GM18951 (cell line): ENCODE data around the gene STEEP1.

ENCODE experiments used
- POLR2A ChIP-seq: IDR thresholded peaks from 4 replicates; pipeline ENCODE4 v1.6.1; 2011; ENCODE audit warnings: mild to moderate bottlenecking; ENCODE audit not compliant: insufficient read length, insufficient read depth; ENCODE audit errors: extremely low read depth
- in situ Hi-C: fragments of 300-500 bp; cut with MboI; formaldehyde crosslinking; loops from one replicate; pipeline ENCODE4 v1.12.0; 2022; ENCODE audit warnings: low sequenced_read_pairs, mixed read lengths, inconsistent platforms; ENCODE audit not compliant: unreplicated experiment

The STEEP1 gene

DNA sequence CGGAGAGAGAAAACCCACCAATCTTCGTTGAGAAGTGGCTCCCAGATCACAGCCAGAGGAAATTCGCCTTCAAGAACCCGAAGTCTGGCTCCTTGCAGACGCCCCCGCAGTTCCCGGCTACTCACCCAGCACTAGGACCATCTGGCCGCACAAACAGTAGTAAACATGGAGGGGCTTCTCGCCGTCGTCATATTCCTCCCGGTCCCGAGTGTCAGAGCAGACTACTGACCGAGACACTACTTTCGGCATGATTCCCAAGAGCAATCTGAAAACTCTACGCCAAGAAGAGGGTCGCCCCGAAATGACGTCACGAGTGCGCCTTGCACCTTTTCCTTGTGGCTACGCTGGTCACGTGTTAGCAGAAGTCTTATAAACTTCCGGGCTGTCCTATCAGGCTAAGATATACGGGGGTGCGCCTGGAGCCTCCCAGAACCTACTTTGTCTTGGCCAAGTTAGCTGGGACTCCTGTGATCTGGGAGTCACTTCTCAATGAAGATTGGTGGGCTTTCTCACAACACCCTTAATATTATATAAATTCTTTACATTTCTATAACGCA lies at the start of gene STEEP1:
STEEP1 (minus strand) TSS at position 303 of the 557 bp plus-strand sequence; CDS start at position 249, 54 bp downstream.
- peak; percentile 57 for TF ChIP-seq POLR2A
- in situ Hi-C loops: no loop called here

DNA sequence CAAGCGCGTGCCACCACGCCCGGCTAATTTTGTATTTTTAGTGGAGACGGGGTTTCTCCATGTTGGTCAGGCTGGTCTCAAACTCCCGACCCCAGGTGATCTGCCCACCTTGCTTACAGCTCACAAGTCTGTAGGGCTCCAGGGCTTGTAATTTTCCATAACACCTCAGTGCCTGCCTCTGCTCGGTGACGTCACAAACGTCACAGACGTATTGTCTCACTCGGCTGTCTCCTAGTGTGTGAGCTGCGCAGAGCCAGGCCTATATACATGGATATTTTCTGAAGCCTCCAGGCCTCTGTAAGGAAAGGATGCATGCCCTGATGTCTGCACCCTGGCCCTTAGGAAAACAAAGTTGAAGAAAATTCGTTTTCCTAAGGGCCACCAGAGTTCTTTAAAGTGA lies 49.6 kb upstream of the STEEP1 start:
- in situ Hi-C loops: no loop called here
- TF ChIP-seq POLR2A: no peak

DNA sequence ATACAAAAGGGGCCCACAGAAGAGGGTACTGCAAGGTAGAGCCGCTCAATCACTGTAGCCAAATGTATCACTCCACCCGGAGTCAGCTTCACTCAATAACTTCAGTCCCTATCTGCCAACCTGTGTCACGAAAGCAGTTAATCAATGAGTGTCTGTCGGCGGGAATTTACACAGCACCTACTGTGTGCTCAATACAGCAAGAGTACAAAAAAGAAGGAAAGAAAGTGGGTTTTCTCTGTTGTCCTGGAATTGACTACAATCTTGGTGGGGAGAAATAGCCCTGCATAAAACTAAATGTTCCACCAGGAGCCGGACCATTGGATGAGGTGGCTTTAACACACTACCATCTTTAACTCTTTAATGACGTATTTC lies 41.8 kb upstream of the STEEP1 start:
- in situ Hi-C loops: no loop called here

DNA sequence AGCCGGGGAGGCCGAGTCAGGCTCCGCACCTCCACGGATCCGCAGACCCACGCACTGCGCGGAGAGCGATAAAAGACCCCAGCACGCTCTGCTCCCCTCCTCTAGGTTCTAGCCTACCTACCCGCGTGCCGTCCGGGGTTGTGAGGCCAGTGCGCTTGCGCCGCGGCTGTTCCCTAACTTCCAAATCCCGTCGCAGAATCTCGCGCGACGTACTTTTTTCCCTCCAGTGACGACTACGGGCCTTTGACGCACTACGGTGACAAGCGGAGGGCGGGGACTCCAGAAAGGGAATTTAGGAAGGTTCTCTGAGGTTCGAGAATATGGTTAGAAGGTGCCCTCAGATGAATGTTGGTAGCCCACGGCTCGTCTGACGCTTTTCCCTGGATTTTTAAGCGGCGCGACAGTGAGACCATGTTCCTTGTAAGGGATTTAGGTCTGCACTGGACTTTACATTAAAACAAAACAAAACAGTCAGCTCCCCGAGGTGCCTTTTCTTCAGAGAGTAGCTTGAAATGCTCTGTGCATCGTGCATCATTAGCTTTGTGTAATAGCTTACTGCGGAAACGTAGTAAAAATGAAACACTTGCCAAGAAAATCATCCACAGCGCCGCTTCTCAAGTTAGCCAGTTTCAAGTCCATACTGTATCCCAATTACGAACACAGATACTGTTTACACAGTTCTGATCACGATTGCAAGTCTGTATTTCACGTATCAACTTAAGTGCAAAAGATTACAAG lies 41.2 kb upstream of the STEEP1 start, which contains the start of gene NKRF:
NKRF (minus strand) TSS at position 145 of the 738 bp plus-strand sequence.
- in situ Hi-C loops: no loop called here

More for the DNA sequence above, 41.8 kb upstream of the STEEP1 start:
- TF ChIP-seq POLR2A: no peak

DNA sequence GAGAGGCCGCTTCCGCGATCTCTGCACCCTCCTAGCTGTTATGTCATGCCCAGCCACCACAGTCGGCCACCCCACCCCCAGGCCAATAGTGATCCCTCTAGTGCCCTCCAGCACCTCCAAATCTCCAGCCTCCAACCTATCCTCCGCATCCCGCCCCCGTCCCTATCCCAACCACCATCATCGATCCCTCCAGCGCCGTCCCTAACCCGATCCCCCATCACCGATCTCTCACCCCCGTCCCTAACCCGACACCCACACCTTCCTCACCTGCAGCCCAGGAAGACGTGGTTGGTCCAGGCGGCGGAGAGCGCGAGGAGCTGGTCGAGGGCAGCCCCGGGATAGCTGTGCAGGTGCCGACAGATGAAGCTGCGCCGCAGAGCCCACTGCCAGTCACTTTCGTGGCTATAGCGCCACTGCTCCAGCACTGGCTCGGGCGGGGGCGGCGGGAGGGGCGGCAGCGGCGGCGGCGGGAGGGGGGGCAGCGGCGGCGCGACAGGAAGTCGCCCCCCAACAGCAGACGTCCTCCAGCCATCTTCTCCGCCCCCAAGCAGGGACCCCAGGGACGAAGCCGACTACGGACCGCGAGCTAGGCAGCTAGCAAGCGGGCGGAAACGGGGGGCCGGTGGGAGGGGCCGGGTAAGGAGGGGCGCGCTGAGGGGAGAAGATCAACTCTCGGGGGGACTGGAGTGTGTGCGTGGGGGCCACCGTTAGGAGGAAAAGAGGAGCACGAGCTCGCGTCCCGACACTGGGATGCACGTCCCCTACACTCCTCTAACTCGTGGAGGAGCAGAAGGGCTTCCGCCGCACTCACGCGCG lies 40.5 kb upstream of the STEEP1 start:
- no peak for TF ChIP-seq POLR2A
- in situ Hi-C loops: no loop called here

More for the DNA sequence above, 41.2 kb upstream of the STEEP1 start, which contains the start of gene NKRF:
- TF ChIP-seq POLR2A: peak; percentile 86

DNA sequence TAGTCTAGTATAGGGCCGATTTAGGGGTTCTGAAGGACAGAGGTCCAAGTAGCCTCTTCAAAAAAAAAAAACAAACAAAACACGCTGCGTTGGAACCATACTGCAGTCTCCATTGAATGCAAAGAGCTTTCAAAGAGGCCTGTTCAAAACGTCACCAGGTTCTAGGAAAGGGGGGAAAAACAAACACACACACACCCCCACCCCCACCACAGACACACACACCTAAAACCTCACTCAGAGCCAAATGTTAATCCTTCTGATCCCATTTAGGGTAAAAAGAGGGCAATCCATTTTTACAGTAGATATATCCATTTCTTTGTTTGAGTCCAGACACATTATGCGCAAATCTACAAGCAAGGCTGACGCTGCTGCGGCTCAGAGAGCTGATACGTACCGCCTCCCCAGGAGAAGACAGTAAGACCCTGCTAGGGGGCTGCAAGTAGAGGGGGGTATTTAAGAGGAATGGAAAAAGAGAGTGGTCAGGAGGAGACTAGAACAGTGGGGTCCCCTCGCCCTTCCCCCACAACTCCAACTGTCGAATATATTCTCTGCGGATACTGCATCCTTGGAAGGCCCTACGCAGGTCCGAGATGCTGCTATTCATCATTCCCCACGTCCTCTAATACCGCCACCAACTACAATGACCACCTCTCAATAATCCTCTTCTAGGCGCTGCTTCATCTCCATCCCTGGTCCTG lies 39.7 kb upstream of the STEEP1 start:
- in situ Hi-C loops: no loop called here
- no peak for TF ChIP-seq POLR2A

DNA sequence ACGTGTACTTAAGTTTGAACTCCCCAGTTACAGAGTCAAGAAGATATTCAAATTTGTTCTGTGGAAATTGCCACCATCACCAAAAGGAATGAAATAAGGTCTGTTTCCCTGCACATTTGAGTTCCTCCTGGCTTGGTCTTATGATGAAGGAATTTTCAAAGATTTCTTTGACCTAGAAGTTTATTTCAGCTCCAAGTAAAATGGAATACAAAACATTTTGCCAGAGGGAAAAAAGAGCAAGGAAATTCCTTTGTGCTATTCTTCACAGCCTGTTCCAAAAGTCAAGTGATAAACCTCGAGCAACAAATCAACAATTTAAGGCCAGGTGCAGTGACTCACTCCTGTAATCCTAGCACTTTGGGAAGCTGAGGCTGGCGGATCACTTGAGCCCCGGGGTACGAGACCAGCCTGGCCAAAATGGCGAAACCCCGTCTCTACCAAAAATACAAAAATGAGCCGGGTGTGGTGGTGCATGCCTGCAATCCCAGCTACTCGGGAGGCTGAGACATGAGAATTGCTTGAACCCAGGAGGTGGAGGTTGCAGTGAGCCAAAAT lies 37.6 kb upstream of the STEEP1 start:
- in situ Hi-C loops: no loop called here

DNA sequence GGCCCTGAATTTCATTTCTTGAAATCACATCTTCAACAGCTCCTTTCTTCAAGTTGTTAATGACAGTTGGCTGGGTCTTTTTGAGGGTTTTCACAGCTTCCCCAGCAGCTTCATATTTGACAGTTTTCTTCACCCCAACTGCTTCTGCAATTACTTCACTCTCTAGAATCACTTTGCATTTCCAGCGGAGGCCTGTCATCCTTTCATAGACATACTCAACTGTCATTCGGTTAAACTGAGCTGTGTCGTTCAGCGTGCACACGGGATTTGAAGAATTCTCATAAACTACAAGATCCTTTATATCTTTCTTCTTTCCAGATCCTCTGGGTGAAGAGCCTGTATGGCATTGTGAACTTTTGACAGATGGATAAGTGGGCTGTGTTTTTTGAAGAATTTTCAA lies 24.6 kb upstream of the STEEP1 start:
- TF ChIP-seq POLR2A: no peak
- in situ Hi-C loops: no loop called here

More for the DNA sequence above, 37.6 kb upstream of the STEEP1 start:
- no peak for TF ChIP-seq POLR2A

DNA sequence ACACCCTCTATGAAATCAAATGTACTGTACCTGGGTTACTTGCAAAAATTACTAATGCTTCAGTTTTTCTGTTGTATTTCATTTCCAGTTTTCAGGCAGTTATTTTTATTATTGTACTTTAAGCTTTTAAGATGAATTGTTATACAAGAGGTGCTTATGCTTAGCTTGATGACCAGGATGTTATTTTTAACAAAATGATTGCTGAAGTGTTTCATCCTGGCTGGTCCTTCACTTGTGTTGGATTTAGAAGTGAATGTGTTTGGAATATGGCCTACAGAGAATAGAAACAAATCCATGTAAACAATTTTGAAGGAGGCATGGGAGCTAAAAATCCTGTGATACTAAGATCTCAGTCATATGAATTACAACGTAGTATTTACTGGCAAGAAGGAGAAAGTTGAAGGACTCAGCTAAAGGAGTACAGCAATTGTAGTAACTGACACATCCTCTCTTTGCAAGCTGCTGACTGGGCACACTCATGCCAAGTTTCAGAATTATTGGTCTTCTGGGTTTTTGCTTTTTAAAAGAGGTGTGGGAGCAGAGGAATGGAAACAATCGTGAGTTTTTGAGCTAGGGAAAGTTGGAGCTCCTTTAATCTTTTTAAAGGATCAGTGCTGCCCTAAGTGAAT lies 18.3 kb upstream of the STEEP1 start:
- no peak for TF ChIP-seq POLR2A
- in situ Hi-C loops: no loop called here

DNA sequence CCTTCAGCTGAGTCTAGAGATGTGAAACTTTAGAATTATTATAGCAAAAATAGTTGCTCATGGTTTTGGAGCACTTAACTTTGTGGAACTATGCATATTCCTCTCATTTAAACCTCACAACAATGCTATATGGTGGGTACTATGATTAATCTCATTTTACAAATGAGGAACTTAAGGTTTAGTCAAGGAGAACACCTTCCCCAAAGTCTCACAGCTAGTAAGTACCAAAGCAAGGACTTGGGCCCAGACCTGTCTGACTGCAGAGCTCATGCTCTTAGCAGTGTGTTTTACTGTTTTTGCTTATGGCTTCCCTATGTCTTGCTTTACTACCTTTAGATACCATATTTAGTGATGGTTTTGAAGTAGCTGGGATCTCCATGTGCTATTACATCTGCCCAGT lies 14.2 kb upstream of the STEEP1 start:
- in situ Hi-C loops: no loop called here
- no peak for TF ChIP-seq POLR2A

DNA sequence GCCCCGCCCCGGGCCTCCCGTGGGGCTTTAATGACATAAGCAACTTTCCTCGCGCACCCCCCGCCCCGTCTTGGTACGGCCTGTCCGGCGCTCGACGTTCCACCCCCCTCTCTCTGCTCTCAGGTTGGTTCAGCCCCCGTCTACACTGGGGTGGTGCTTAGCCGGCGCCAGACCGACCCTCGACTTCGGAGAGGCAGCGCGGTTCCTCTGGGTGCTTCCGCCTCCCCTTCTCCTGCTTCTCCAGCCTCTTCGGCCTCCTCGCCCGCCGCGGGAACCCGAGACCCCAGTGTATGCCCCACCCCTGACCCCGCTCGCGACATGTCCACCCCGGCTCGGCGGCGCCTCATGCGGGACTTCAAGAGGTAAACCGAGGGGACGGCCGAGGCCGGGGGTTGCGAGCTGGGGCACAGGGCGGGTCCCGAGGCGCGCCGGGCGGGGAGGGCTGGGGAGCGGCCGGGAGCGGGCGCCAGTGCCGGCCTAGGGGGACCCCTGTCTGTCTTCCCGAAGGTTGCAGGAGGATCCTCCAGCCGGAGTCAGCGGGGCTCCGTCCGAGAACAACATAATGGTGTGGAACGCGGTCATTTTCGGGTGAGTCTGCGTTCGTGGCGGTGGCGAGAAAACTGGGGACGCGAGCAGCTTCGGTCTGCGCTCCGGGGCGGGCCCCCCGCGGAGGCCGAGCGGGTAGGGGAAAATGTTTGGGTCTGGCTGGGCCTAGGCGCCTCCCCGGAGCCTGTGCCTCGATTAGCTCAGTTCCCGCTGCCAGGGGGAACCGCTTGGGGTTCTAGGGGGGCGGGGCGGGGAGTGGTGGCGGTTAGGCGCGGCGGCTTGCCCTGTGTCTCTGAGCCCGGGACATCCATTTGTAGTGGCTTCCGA lies 9.4 kb upstream of the STEEP1 start, which contains the start of gene UBE2A:
UBE2A (plus strand) TSS at position 170 of the 873 bp plus-strand sequence; CDS start at position 319, 149 bp downstream.
- in situ Hi-C loops: no loop called here
- peak; percentile 92 for TF ChIP-seq POLR2A
